HUDEP-2 (cell line): ENCODE results near the gene DCAF7.
A peak's percentile ranks its signal among the peaks of the same experiment; 100 is the strongest.

Source experiments
- DNase-seq, 76 experiments: peaks; one replicate each; lab custom pipeline; 2025; ENCODE audit not compliant: unreplicated experiment in 76 of 76; lab: John Stamatoyannopoulos, UW

The DCAF7 gene

DNA sequence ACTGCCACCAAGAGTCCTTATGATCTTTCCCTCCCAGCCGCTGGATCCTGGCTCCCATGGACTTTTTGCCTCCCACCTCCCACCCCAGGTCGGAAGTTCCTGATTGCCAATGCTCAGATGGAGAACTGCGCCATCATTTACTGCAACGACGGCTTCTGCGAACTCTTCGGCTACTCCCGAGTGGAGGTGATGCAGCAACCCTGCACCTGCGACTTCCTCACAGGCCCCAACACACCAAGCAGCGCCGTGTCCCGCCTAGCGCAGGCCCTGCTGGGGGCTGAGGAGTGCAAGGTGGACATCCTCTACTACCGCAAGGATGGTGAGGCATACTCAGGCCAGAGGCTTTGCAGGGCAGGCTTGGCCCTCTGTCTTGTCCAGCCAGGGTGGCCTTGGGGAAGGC, 26.2 kb upstream of the DCAF7 start:
- no peak for DNase-seq

- DNase-seq: no peak
These were observed 24.9 kb upstream of the DCAF7 start for GRCh38 chr17:63525190-63525946.

DNA sequence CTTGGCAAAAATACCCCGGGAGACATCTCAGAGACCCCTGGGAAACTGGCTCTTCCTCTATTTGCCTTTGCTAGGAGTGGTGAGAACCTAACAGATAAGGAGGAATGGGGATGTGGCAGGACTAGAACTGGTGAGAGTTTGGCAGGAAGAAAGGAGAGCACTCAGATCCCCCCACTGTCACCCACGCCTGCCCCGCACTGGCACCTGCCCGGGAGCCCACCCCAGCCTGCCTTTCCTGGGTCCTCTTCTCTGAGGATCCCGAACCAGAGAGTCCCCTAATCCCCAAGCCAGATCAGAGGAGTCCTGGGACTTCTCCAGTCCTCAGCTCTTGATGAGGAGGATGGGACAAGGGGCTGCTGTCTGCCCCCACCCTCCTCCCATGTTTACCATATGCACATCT, 23.4 kb upstream of the DCAF7 start:
- no peak for DNase-seq

DNA sequence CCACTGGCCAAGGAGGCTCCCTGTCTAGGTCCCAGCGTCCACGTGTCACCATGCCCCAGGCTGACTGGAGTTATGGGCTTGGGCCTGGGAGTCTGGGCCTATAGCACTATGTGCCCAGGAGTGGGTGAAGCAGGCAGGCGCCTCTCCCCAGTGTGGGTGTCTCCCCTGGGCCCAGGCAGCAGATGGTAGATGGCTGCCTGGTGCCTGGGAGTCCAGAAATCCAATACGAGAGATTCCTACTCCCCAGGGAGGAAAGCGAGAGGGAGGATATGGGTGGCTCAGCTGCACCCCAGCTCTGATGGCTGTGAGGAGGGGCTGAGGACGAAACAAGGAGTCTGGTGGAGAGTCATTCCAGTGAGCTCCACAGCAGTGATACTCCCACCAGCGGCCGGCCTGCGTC, 22.1 kb upstream of the DCAF7 start:
- no peak for DNase-seq

DNA sequence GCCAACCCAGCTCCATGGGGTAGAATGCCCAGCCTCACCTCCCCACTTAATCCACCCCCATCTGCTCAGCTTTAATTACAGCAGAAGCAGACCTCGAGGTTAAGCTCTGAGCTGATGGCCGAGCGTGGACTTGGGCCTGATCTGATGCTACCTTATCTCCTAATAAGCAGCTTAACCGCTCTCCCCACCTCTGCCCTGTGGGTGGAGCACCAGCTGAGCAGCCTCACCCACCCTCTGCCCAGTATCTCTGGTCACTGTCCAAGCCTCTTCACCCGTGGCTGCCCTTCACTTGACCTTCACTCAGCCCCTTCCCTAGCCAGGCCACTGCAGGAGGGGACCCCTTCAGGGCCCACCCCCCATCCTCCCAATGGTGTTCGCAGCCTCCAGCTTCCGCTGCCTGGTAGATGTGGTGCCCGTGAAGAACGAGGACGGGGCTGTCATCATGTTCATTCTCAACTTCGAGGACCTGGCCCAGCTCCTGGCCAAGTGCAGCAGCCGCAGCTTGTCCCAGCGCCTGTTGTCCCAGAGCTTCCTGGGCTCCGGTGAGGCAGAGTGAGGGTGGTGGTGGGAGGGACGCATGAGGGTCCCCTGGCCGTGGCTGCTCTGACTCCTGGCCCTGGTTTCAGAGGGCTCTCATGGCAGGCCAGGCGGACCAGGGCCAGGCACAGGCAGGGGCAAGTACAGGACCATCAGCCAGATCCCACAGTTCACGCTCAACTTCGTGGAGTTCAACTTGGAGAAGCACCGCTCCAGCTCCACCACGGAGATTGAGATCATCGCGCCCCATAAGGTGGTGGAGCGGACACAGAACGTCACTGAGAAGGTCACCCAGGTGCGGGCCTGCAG, 20.3 kb upstream of the DCAF7 start:
- peak in 67 of 76 experiments; percentile 3 to 78 (median 36) for DNase-seq

GRCh38 chr17:63530557-63531021, 19.7 kb upstream of the DCAF7 start:
- DNase-seq: no peak

DNA sequence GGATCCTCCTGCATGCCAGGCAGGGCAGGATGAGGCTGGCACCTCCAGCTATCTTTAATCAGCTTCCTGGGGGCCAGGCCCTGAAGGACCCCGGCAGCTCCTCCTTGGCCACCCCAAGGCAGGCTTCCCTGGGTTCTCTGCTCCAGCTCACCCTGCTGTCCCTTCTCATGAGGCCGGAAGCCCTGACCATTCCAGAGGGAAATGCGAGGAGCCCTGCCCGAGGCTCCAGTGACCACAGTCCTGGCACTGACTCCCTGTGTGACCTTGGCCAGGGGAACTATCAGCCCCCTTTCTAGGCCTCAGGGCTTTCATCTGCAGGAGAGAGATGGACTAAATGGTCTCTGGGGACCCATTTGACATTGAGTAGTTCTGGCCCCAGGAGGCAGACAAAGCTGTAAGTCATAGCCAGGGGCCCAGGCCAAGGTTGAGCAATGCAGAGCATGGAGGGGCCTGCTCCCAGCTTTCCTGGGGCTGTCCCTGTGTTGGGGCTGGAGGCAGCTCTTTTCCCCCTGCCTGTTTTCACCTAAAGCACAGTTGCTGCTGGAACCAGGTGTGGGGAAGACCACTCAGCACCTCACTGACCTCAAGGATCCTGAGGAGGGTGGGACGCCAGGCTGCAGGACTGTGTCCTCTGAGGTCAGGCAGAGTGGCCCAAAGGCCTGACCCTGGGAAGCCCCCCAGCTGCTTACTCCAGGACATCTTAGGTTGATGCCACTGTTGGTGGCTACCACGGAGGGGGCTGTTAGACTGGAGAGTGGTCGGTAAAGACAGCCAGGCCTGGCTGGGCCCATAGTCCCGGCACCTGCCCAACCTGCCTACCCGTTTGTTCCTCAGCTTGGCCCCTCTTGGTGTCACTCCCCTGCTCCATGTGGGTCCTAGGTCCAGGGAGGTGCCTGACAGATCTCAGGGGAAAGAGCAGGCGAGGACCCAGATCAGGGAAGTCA, 19.0 kb upstream of the DCAF7 start:
- DNase-seq: no peak

- no peak for DNase-seq
These were observed 16.7 kb upstream of the DCAF7 start for GRCh38 chr17:63533433-63534077.

DNA sequence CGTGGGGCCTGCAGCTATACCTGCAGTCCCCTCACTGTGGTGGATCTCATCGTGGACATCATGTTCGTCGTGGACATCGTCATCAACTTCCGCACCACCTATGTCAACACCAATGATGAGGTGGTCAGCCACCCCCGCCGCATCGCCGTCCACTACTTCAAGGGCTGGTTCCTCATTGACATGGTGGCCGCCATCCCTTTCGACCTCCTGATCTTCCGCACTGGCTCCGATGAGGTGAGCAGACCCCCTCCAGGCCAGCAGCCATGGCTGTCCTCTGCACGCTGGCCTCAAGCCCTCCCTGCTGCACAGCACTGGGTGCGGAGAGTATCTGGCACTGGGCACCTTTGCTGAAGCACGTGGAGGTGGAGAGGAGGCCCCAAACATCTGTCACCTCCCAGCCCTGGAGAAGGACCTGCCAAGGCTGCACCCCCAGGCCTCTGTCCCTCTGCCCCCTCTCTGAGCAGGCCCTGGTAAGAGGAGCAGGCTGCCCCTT, 16.2 kb upstream of the DCAF7 start:
- DNase-seq: no peak

GRCh38 chr17:63534816-63535455, 15.3 kb upstream of the DCAF7 start:
- no peak for DNase-seq

DNA sequence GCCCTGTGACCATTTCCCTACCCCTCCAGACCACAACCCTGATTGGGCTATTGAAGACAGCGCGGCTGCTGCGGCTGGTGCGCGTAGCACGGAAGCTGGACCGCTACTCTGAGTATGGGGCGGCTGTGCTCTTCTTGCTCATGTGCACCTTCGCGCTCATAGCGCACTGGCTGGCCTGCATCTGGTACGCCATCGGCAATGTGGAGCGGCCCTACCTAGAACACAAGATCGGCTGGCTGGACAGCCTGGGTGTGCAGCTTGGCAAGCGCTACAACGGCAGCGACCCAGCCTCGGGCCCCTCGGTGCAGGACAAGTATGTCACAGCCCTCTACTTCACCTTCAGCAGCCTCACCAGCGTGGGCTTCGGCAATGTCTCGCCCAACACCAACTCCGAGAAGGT, 14.6 kb upstream of the DCAF7 start:
- no peak for DNase-seq

- no peak for DNase-seq
These were observed 13.3 kb upstream of the DCAF7 start for GRCh38 chr17:63537001-63537400.

- no peak for DNase-seq
These were observed 12.1 kb upstream of the DCAF7 start for GRCh38 chr17:63537991-63538692.

- no peak for DNase-seq
These were observed 11.3 kb upstream of the DCAF7 start for GRCh38 chr17:63538693-63539595.

- no peak for DNase-seq
These were observed 9.7 kb upstream of the DCAF7 start for GRCh38 chr17:63540590-63540989.

DNA sequence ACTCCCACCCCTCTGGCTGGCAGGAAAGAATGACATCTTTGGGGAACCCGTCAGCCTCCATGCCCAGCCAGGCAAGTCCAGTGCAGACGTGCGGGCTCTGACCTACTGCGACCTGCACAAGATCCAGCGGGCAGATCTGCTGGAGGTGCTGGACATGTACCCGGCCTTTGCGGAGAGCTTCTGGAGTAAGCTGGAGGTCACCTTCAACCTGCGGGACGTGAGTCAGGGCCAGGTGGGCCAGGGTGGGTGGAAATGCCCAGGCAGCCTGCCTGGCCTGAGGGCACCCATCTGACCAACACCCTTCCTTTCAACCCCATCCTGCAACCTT, 8.1 kb upstream of the DCAF7 start:
- DNase-seq: no peak

- no peak for DNase-seq
These were observed 7.1 kb upstream of the DCAF7 start for GRCh38 chr17:63542942-63543821.
